HEK293 (cell line): ENCODE data around the gene EMC9.

Source experiments
- CTCF ChIA-PET: fragments of 350-600 bp; formaldehyde crosslinking; extraction: SDS; loops from one replicate; lab custom pipeline; 2021; ENCODE audit warnings: antibody characterized with exemption; lab: Yijun Ruan, JAX
- POLR2A ChIA-PET: fragments of 300-600 bp; formaldehyde crosslinking; extraction: SDS; loops from one replicate; lab custom pipeline; 2020; ENCODE audit warnings: antibody characterized with exemption, inconsistent platforms; lab: Yijun Ruan, JAX
- H3K27ac ChIP-seq: fragments of 200-500 bp; sonication (Bioruptor generic); 2 replicates; pipeline ENCODE4 v1.5.1; 2014; ENCODE audit warnings: low read depth, low read length, control low read depth, inconsistent platforms; ENCODE audit errors: extremely low read depth
- H3K36me3 ChIP-seq, 2 experiments: fragments of 200-500 bp in 1 of 2; sonication (Bioruptor generic) in 1 of 2; 1 replicate in 1 of 2; 2 replicates in 1 of 2; pipeline ENCODE4 v1.5.1; 2014 to 2017; ENCODE audit warnings: inconsistent platforms in 2 of 2, low read length in 2 of 2; ENCODE audit not compliant: control insufficient read depth in 2 of 2, insufficient read depth in 1 of 2
- H3K4me1 ChIP-seq: fragments of 200-500 bp; sonication (Bioruptor generic); 2 replicates; pipeline ENCODE4 v1.5.1; 2014; ENCODE audit warnings: mild to moderate bottlenecking, low read length, inconsistent platforms; ENCODE audit not compliant: control insufficient read depth, insufficient read depth
- H3K4me3 ChIP-seq: 2 replicates; pipeline ENCODE4 v1.5.1; 2011; ENCODE audit warnings: low read depth, mild to moderate bottlenecking, control low read depth, low read length, moderate library complexity
- H3K9me3 ChIP-seq: fragments of 200-500 bp; sonication (Bioruptor generic); 2 replicates; pipeline ENCODE4 v1.5.1; 2014; ENCODE audit warnings: low read depth, low read length, inconsistent platforms; ENCODE audit not compliant: control insufficient read depth, insufficient read depth
- ELK4 ChIP-seq: IDR thresholded peaks from 2 replicates; pipeline ENCODE4 v1.6.1; 2011; ENCODE audit warnings: mild to moderate bottlenecking, low read depth, low read length, borderline replicate concordance
- GLI4 ChIP-seq: fragments of 450-650 bp; formaldehyde crosslinking; IDR thresholded peaks from 2 replicates; pipeline ENCODE4 v1.5.1; 2016; ENCODE audit warnings: missing biosample characterization, missing genetic modification characterization
- IKZF3 ChIP-seq: fragments of 450-650 bp; IDR thresholded peaks from 2 replicates; pipeline ENCODE4 v1.5.0; 2018; ENCODE audit warnings: missing biosample characterization, mild to moderate bottlenecking, missing genetic modification characterization, moderate library complexity
- KLF17 ChIP-seq: fragments of 450-650 bp; formaldehyde crosslinking; IDR thresholded peaks from 2 replicates; pipeline ENCODE4 v1.5.1; 2016; ENCODE audit warnings: missing biosample characterization, missing genetic modification characterization
- MYNN ChIP-seq: fragments of 450-650 bp; formaldehyde crosslinking; IDR thresholded peaks from 2 replicates; pipeline ENCODE4 v1.5.1; 2016; ENCODE audit warnings: missing biosample characterization, missing genetic modification characterization, borderline replicate concordance
- SP3 ChIP-seq: fragments of 450-650 bp; formaldehyde crosslinking; IDR thresholded peaks from 2 replicates; pipeline ENCODE4 v1.5.1; 2016; ENCODE audit warnings: missing biosample characterization, missing genetic modification characterization
- SP7 ChIP-seq: fragments of 450-650 bp; formaldehyde crosslinking; IDR thresholded peaks from 2 replicates; pipeline ENCODE4 v1.5.1; 2016; ENCODE audit warnings: missing biosample characterization, missing genetic modification characterization
- TCF7L2 ChIP-seq: IDR thresholded peaks from 2 replicates; pipeline ENCODE4 v1.6.1; 2011; ENCODE audit warnings: low read depth, mild to moderate bottlenecking, inconsistent platforms, low read length, moderate library complexity, borderline replicate concordance
- ZBTB21 ChIP-seq: fragments of 450-650 bp; formaldehyde crosslinking; IDR thresholded peaks from 2 replicates; pipeline ENCODE4 v1.5.1; 2017; ENCODE audit warnings: missing biosample characterization, missing genetic modification characterization
- ZNF221 ChIP-seq: fragments of 450-650 bp; formaldehyde crosslinking; IDR thresholded peaks from 2 replicates; pipeline ENCODE4 v1.5.1; 2017; ENCODE audit warnings: missing biosample characterization, missing genetic modification characterization, borderline replicate concordance
- ZNF324 ChIP-seq: fragments of 450-650 bp; formaldehyde crosslinking; IDR thresholded peaks from 2 replicates; pipeline ENCODE4 v1.5.1; 2016; ENCODE audit warnings: missing biosample characterization, missing genetic modification characterization
- ZNF600 ChIP-seq: fragments of 450-650 bp; formaldehyde crosslinking; IDR thresholded peaks from 2 replicates; pipeline ENCODE4 v1.5.1; 2016; ENCODE audit warnings: missing biosample characterization, missing genetic modification characterization
- ZNF623 ChIP-seq: fragments of 450-650 bp; formaldehyde crosslinking; IDR thresholded peaks from 2 replicates; pipeline ENCODE4 v1.5.1; 2016; ENCODE audit warnings: missing biosample characterization, missing genetic modification characterization
- ZNF626 ChIP-seq: fragments of 450-650 bp; sonication (Bioruptor Pico); formaldehyde crosslinking; IDR thresholded peaks from 2 replicates; pipeline ENCODE4 v1.5.1; 2018; ENCODE audit warnings: missing biosample characterization, missing genetic modification characterization, inconsistent platforms
- TF ChIP-seq, protein P1 (sequence below): fragments of 450-650 bp; IDR thresholded peaks from 2 replicates; pipeline ENCODE4 v1.5.1; 2018; ENCODE audit warnings: missing biosample characterization, missing genetic modification characterization
- TF ChIP-seq, protein P2 (sequence below): fragments of 450-650 bp; formaldehyde crosslinking; IDR thresholded peaks from 2 replicates; pipeline ENCODE4 v1.5.1; 2016; ENCODE audit warnings: missing biosample characterization, missing genetic modification characterization
- TF ChIP-seq, protein P3 (sequence below): fragments of 450-650 bp; formaldehyde crosslinking; IDR thresholded peaks from 2 replicates; pipeline ENCODE4 v1.5.1; 2016; ENCODE audit warnings: missing biosample characterization, missing genetic modification characterization, borderline replicate concordance

EMC9 gene

DNA sequence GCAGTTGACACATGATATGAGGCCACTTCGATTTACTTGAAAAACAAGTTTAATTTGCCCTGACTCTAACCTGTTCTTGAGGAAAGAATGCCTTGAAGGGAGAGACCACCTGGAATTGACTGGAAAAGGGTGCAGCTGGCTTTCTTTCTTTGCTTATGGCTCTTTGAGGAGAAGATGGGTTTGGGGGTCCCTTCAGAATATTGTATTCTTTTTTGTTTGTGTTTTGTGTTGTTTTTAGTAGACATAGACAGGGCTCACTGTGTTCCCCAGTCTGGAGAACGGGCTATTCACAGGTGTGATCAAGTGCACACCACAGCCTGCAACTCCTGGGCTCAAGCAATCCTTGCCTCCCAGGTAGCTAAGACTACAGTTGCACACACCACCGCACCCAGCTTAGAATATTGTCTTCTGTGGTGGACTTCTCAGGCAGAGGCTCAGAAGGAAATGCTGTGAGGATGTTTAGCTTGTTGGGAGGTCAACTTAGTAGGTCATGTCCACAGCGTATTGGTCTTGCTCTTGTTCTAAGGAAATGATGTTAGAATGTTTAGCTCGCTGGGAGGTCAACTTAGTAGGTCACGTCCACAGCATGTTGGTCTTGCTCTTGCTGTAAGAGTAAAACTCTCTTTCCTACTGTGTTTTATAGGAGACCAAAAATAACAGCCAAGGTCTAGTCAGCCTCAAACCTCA is 25.1 kb downstream of the EMC9 start (continued):
- no peak for TF ChIP-seq ZNF221

- peak overlapping the region; percentile 73 for H3K4me3 ChIP-seq
- no peaks in the 10 kb centered on the region for H3K9me3 ChIP-seq
- H3K36me3 ChIP-seq: peaks cover 10 to 38% of the 10 kb centered on the region in 2 experiments; a peak in 2 of 3 replicates
- ChIA-PET POLR2A (interaction anchor here (0.5 to 8.3 kb wide), 24 partner anchors 9 to 192 kb away, joined by 3 to 163 read pairs (median 6); partner anchors contain the start of genes CHMP4A, CIDEB, EMC9 and IPO4), CTCF (interaction anchor here (0.7 to 2.4 kb wide), 4 partner anchors 19 to 71 kb away, joined by 3 to 13 read pairs (median 6); partner anchors contain the start of genes IRF9 and PSME1)
- no peaks in the 10 kb centered on the region for H3K4me1 ChIP-seq
- H3K27ac ChIP-seq: peak overlapping the region; percentile 2; the same call in 1 of the 2 replicates
- TF ChIP-seq GLI4: no peak
- no peak for TF ChIP-seq IKZF3 (tag by site-specific recombination)
- TF ChIP-seq, protein P1, sequence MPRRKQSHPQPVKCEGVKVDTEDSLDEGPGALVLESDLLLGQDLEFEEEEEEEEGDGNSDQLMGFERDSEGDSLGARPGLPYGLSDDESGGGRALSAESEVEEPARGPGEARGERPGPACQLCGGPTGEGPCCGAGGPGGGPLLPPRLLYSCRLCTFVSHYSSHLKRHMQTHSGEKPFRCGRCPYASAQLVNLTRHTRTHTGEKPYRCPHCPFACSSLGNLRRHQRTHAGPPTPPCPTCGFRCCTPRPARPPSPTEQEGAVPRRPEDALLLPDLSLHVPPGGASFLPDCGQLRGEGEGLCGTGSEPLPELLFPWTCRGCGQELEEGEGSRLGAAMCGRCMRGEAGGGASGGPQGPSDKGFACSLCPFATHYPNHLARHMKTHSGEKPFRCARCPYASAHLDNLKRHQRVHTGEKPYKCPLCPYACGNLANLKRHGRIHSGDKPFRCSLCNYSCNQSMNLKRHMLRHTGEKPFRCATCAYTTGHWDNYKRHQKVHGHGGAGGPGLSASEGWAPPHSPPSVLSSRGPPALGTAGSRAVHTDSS: peak; percentile 76
- TF ChIP-seq SP7 (tag by site-specific recombination): no peak
- no peak for TF ChIP-seq KLF17 (tag by site-specific recombination)
- TF ChIP-seq, protein P2, sequence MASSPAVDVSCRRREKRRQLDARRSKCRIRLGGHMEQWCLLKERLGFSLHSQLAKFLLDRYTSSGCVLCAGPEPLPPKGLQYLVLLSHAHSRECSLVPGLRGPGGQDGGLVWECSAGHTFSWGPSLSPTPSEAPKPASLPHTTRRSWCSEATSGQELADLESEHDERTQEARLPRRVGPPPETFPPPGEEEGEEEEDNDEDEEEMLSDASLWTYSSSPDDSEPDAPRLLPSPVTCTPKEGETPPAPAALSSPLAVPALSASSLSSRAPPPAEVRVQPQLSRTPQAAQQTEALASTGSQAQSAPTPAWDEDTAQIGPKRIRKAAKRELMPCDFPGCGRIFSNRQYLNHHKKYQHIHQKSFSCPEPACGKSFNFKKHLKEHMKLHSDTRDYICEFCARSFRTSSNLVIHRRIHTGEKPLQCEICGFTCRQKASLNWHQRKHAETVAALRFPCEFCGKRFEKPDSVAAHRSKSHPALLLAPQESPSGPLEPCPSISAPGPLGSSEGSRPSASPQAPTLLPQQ (tag by site-specific recombination): no peak
- no peak for TF ChIP-seq ELK4
- TF ChIP-seq MYNN (tag by site-specific recombination): no peak
- no peak for TF ChIP-seq TCF7L2
- TF ChIP-seq ZNF623 (tag by site-specific recombination): peak; percentile 48
- 0 out of 2 replicates have a peak, but pooled peaks have one; percentile 41 for TF ChIP-seq ZNF600 (tag by site-specific recombination)
Measured at GRCh38 chr14:24115422-24116127, 25.8 kb downstream of the EMC9 start.

DNA sequence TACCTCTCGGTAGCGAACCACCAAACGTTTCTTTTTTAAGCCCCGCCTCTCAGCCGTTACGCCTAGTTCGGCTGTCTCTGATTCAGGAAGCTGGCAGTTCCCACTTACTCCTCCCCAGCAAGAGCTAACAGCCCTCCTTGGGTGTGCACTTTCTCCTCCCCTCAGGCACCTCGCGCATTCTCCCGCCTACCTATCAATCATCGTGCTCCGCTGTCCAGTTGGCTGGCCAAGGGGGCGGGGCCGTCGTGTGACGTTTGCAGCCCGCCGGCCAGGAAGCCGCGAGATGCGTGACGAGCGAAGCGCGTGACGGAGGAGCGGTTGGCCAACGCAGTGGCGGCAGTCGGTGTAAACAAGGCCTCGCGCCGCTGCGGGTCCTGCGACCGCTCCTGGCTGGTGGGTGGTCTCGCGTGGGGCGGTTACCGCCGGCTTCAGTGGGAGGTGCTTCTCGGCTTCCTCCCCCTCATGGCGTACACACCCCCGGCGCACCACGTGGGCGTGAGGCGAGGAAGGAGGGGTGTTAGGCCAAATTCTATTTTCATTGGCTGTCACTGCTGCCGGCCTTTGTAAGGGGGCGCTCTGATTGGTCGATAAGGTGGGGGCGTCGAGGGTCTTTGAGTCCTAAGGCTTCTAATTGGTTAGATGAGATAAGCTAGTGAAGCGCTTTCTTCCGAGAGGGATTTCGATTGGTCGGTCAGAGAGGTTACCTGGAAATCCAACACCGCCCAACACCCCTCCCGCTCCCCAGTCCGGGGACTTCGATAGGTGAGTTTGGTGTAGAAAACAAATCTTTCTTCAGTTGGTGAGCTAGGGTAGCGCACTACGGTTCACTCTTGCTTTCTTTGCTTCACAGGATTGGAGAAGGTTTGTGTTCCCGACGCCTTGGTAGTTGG is 26.6 kb downstream of the EMC9 start, which contains the start of the genes DCAF11 and NRL:
DCAF11 (plus strand) TSS at position 246 of the 890 bp plus-strand sequence. CDS start 818 bp downstream, outside the sequence.
NRL (minus strand) TSS at position 418 of the 890 bp plus-strand sequence. CDS start 32,101 bp downstream, outside the sequence.
- ChIA-PET CTCF (interaction anchor here (0.6 to 2.4 kb wide), 9 partner anchors 19 to 127 kb away, joined by 3 to 13 read pairs (median 7); partner anchors contain the start of genes IRF9, PCK2, PSME1 and TINF2), POLR2A (interaction anchor here (0.5 to 8.3 kb wide), 31 partner anchors 10 to 794 kb away, joined by 3 to 163 read pairs (median 5); partner anchors contain the start of genes CHMP4A, CIDEB, EMC9 and IPO4)
- H3K9me3 ChIP-seq: no peaks in the 10 kb centered on the region
- peaks cover 2 to 35% of the 10 kb centered on the region in 2 experiments; a peak in 2 of 3 replicates for H3K36me3 ChIP-seq
- H3K4me3 ChIP-seq: peak within 1 kb of the TSS; percentile 98
- peak within 1 kb of the TSS; percentile 94 for H3K27ac ChIP-seq
- no peaks in the 10 kb centered on the region for H3K4me1 ChIP-seq
- TF ChIP-seq ZNF324 (peak; percentile 23; the same call in 1 of the 2 replicates), ZBTB21 (tag by site-specific recombination) (peak; percentile 97), ZNF626 (tag by site-specific recombination) (no peak), SP3 (tag by site-specific recombination) (peak; percentile 100)
- TF ChIP-seq, protein P3, sequence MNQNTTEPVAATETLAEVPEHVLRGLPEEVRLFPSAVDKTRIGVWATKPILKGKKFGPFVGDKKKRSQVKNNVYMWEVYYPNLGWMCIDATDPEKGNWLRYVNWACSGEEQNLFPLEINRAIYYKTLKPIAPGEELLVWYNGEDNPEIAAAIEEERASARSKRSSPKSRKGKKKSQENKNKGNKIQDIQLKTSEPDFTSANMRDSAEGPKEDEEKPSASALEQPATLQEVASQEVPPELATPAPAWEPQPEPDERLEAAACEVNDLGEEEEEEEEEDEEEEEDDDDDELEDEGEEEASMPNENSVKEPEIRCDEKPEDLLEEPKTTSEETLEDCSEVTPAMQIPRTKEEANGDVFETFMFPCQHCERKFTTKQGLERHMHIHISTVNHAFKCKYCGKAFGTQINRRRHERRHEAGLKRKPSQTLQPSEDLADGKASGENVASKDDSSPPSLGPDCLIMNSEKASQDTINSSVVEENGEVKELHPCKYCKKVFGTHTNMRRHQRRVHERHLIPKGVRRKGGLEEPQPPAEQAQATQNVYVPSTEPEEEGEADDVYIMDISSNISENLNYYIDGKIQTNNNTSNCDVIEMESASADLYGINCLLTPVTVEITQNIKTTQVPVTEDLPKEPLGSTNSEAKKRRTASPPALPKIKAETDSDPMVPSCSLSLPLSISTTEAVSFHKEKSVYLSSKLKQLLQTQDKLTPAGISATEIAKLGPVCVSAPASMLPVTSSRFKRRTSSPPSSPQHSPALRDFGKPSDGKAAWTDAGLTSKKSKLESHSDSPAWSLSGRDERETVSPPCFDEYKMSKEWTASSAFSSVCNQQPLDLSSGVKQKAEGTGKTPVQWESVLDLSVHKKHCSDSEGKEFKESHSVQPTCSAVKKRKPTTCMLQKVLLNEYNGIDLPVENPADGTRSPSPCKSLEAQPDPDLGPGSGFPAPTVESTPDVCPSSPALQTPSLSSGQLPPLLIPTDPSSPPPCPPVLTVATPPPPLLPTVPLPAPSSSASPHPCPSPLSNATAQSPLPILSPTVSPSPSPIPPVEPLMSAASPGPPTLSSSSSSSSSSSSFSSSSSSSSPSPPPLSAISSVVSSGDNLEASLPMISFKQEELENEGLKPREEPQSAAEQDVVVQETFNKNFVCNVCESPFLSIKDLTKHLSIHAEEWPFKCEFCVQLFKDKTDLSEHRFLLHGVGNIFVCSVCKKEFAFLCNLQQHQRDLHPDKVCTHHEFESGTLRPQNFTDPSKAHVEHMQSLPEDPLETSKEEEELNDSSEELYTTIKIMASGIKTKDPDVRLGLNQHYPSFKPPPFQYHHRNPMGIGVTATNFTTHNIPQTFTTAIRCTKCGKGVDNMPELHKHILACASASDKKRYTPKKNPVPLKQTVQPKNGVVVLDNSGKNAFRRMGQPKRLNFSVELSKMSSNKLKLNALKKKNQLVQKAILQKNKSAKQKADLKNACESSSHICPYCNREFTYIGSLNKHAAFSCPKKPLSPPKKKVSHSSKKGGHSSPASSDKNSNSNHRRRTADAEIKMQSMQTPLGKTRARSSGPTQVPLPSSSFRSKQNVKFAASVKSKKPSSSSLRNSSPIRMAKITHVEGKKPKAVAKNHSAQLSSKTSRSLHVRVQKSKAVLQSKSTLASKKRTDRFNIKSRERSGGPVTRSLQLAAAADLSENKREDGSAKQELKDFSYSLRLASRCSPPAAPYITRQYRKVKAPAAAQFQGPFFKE (tag by site-specific recombination): no peak
